K562 (cell line): Measurements from ENCODE around the gene NUP205. TPM values are rescaled to one million over a fixed set of nuclear protein-coding genes. Genes with fewer than 3 reads are reported as not detected.
A peak's percentile ranks its signal among the peaks of the same experiment; 100 is the strongest.

Source experiments
- RFX7 ChIP-seq: fragments of 250-450 bp; sonication (Bioruptor Pico); IDR thresholded peaks from 2 replicates; pipeline ENCODE4 v1.5.1; 2021; ENCODE audit warnings: mild to moderate bottlenecking
- ZBED1 ChIP-seq: IDR thresholded peaks from 2 replicates; pipeline ENCODE4 v1.6.1; 2014
- ZKSCAN3 ChIP-seq: fragments of 250-450 bp; sonication (Bioruptor Pico); IDR thresholded peaks from 2 replicates; pipeline ENCODE4 v1.4.0; 2020
- polyA plus RNA-seq, 8 experiments: library from polyadenylated mRNA; depleted of rRNA in 4 of 8; stranded (reverse) in 5 of 8; unstranded in 3 of 8; fragments of >200 nt; fragmentation: Nextera tagmentation in 2 of 8; fragmentation: Illumina TruSeq in 1 of 8; extraction: Ambion mirVana in 2 of 8; extraction: Trizol in 1 of 8; gene quantifications; 2 replicates each; pipeline versions ENCODE4 v1.2.1 to v1.2.3, GENCODE V29; 2011 to 2014; ENCODE audit warnings: inconsistent platforms in 1 of 8, missing spikeins in 1 of 8
- total RNA-seq, 7 experiments: library from RNA; depleted of rRNA in 6 of 7; stranded (reverse); fragments of >200 nt in 6 of 7; fragmentation: Illumina TruSeq in 2 of 7; extraction: Trizol in 2 of 7; gene quantifications; 2 replicates each; pipeline versions ENCODE4 v1.2.1 to v1.2.3, GENCODE V29; 2011 to 2021; ENCODE audit warnings: low replicate concordance in 1 of 7
- TF ChIP-seq, protein P1 (sequence below), 2 experiments: fragments of 450-650 bp; conservative IDR thresholded peaks; 2 replicates each; pipeline ENCODE4 v1.6.1; 2017; ENCODE audit warnings: mild to moderate bottlenecking in 2 of 2, moderate library complexity in 2 of 2
- TF ChIP-seq, protein P2 (sequence below), 2 experiments: fragments of 450-650 bp; formaldehyde crosslinking in 1 of 2; IDR thresholded peaks; 2 replicates each; pipeline versions ENCODE4 v1.4.0 to v1.6.1; 2014 to 2020; ENCODE audit warnings: mild to moderate bottlenecking in 2 of 2, borderline replicate concordance in 1 of 2, low read depth in 1 of 2
- TF ChIP-seq, protein P3 (sequence below): fragments of 250-450 bp; sonication (Bioruptor Pico); IDR thresholded peaks from 2 replicates; pipeline ENCODE4 v1.4.0; 2020; ENCODE audit warnings: mild to moderate bottlenecking
- TF ChIP-seq, protein P4 (sequence below): sonication (generic); formaldehyde crosslinking; IDR thresholded peaks from 2 replicates; pipeline ENCODE4 v1.8.0; 2022; ENCODE audit warnings: missing genetic modification reagents, mild to moderate bottlenecking, borderline replicate concordance
- TF ChIP-seq, protein P5 (sequence below): fragments of 450-650 bp; formaldehyde crosslinking; IDR thresholded peaks from 2 replicates; pipeline ENCODE4 v1.4.0; 2020; ENCODE audit warnings: mild to moderate bottlenecking, moderate library complexity
- TF ChIP-seq, protein P6 (sequence below): fragments of 450-650 bp; IDR thresholded peaks from 2 replicates; pipeline ENCODE4 v1.6.1; 2016; ENCODE audit warnings: borderline replicate concordance

Gene NUP205
- total and polyA plus RNA-seq, 9 of the 15 experiments (the other 6 are each of a cell fraction or from before 2014, with no cell fraction given), result 101 to 282 (median 193) TPM

DNA sequence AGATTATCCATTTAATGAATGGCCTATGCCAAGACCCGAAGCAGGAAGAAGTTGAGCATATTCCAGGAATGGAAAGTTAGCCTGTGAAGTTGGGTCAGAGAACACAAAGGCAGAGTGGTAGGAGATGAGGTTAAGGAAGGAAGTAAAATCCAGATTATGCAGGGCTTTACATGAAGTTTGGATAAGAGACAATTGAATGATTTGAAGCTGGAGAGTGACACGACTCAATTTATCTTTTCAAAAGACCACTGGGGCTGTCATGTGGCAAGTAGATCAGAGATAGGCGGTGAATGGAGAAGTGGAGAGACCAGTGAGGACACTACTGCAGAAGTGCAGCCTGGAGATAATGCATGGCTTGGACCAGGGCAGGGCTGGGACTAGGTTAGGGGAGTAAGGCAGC, 40.7 kb upstream of the NUP205 start (continued):
- TF ChIP-seq, protein P1, sequence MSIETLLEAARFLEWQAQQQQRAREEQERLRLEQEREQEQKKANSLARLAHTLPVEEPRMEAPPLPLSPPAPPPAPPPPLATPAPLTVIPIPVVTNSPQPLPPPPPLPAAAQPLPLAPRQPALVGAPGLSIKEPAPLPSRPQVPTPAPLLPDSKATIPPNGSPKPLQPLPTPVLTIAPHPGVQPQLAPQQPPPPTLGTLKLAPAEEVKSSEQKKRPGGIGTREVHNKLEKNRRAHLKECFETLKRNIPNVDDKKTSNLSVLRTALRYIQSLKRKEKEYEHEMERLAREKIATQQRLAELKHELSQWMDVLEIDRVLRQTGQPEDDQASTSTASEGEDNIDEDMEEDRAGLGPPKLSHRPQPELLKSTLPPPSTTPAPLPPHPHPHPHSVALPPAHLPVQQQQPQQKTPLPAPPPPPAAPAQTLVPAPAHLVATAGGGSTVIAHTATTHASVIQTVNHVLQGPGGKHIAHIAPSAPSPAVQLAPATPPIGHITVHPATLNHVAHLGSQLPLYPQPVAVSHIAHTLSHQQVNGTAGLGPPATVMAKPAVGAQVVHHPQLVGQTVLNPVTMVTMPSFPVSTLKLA (conservative IDR thresholded peaks at IDR 0.05), result peak in 1 of 2 experiments; percentile 18; a peak in 1 of 4 replicates
- no peak for TF ChIP-seq RFX7 (CRISPR knock-in tag)
- TF ChIP-seq, protein P2, sequence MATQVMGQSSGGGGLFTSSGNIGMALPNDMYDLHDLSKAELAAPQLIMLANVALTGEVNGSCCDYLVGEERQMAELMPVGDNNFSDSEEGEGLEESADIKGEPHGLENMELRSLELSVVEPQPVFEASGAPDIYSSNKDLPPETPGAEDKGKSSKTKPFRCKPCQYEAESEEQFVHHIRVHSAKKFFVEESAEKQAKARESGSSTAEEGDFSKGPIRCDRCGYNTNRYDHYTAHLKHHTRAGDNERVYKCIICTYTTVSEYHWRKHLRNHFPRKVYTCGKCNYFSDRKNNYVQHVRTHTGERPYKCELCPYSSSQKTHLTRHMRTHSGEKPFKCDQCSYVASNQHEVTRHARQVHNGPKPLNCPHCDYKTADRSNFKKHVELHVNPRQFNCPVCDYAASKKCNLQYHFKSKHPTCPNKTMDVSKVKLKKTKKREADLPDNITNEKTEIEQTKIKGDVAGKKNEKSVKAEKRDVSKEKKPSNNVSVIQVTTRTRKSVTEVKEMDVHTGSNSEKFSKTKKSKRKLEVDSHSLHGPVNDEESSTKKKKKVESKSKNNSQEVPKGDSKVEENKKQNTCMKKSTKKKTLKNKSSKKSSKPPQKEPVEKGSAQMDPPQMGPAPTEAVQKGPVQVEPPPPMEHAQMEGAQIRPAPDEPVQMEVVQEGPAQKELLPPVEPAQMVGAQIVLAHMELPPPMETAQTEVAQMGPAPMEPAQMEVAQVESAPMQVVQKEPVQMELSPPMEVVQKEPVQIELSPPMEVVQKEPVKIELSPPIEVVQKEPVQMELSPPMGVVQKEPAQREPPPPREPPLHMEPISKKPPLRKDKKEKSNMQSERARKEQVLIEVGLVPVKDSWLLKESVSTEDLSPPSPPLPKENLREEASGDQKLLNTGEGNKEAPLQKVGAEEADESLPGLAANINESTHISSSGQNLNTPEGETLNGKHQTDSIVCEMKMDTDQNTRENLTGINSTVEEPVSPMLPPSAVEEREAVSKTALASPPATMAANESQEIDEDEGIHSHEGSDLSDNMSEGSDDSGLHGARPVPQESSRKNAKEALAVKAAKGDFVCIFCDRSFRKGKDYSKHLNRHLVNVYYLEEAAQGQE (IDR thresholded peaks at IDR 0.05; ENCODE audit: borderline replicate concordance), result peak; percentile 7; the same call in 1 of the 2 replicates
- TF ChIP-seq, protein P2 (CRISPR knock-in tag; IDR thresholded peaks at IDR 0.05; ENCODE audit: low read depth), result no peak
- no peak for TF ChIP-seq ZBED1
- TF ChIP-seq, protein P3, sequence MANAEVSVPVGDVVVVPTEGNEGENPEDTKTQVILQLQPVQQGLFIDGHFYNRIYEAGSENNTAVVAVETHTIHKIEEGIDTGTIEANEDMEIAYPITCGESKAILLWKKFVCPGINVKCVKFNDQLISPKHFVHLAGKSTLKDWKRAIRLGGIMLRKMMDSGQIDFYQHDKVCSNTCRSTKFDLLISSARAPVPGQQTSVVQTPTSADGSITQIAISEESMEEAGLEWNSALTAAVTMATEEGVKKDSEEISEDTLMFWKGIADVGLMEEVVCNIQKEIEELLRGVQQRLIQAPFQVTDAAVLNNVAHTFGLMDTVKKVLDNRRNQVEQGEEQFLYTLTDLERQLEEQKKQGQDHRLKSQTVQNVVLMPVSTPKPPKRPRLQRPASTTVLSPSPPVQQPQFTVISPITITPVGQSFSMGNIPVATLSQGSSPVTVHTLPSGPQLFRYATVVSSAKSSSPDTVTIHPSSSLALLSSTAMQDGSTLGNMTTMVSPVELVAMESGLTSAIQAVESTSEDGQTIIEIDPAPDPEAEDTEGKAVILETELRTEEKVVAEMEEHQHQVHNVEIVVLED, result no peak
- TF ChIP-seq ZKSCAN3, result no peak
- TF ChIP-seq, protein P4, sequence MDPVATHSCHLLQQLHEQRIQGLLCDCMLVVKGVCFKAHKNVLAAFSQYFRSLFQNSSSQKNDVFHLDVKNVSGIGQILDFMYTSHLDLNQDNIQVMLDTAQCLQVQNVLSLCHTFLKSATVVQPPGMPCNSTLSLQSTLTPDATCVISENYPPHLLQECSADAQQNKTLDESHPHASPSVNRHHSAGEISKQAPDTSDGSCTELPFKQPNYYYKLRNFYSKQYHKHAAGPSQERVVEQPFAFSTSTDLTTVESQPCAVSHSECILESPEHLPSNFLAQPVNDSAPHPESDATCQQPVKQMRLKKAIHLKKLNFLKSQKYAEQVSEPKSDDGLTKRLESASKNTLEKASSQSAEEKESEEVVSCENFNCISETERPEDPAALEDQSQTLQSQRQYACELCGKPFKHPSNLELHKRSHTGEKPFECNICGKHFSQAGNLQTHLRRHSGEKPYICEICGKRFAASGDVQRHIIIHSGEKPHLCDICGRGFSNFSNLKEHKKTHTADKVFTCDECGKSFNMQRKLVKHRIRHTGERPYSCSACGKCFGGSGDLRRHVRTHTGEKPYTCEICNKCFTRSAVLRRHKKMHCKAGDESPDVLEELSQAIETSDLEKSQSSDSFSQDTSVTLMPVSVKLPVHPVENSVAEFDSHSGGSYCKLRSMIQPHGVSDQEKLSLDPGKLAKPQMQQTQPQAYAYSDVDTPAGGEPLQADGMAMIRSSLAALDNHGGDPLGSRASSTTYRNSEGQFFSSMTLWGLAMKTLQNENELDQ (CRISPR knock-in tag), result no peak
- TF ChIP-seq, protein P5, sequence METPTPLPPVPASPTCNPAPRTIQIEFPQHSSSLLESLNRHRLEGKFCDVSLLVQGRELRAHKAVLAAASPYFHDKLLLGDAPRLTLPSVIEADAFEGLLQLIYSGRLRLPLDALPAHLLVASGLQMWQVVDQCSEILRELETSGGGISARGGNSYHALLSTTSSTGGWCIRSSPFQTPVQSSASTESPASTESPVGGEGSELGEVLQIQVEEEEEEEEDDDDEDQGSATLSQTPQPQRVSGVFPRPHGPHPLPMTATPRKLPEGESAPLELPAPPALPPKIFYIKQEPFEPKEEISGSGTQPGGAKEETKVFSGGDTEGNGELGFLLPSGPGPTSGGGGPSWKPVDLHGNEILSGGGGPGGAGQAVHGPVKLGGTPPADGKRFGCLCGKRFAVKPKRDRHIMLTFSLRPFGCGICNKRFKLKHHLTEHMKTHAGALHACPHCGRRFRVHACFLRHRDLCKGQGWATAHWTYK, result 0 out of 2 replicates have a peak, but pooled peaks have one; percentile 77
- TF ChIP-seq, protein P6, sequence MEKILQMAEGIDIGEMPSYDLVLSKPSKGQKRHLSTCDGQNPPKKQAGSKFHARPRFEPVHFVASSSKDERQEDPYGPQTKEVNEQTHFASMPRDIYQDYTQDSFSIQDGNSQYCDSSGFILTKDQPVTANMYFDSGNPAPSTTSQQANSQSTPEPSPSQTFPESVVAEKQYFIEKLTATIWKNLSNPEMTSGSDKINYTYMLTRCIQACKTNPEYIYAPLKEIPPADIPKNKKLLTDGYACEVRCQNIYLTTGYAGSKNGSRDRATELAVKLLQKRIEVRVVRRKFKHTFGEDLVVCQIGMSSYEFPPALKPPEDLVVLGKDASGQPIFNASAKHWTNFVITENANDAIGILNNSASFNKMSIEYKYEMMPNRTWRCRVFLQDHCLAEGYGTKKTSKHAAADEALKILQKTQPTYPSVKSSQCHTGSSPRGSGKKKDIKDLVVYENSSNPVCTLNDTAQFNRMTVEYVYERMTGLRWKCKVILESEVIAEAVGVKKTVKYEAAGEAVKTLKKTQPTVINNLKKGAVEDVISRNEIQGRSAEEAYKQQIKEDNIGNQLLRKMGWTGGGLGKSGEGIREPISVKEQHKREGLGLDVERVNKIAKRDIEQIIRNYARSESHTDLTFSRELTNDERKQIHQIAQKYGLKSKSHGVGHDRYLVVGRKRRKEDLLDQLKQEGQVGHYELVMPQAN, result no peak
